A673 (cell line): ENCODE data around the gene GUCA2A. TPM values are rescaled to one million over a fixed set of nuclear protein-coding genes. Genes with fewer than 3 reads are reported as not detected.

Experiments
- BruUV-seq: library from RNA; stranded (reverse); fragments of 400-500 nt; replicated peaks from 2 replicates; lab custom pipeline; 2021; lab: Mats Ljungman, UMichigan
- CTCF ChIA-PET: fragments of 300-600 bp; sonication (Branson Sonifier 250); formaldehyde crosslinking; loops from one replicate; lab custom pipeline; 2022; ENCODE audit warnings: antibody characterized with exemption; lab: Charles Lee
- POLR2A ChIA-PET: fragments of 300-600 bp; sonication (Branson Sonifier 250); formaldehyde crosslinking; loops from one replicate; lab custom pipeline; 2022; ENCODE audit warnings: antibody characterized with exemption; ENCODE audit not compliant: low non-redundant PET; lab: Charles Lee
- DNase-seq: peaks from one replicate; pipeline ENCODE4 v3.0.0-alpha.2; 2015; ENCODE audit warnings: low spot score
- H3K27ac ChIP-seq: fragments of 200-600 bp; sonication (generic); 2 replicates; pipeline ENCODE4 v1.5.1; 2016; ENCODE audit warnings: mixed run types, low read depth, mild to moderate bottlenecking, mixed read lengths, antibody characterized with exemption, low read length; ENCODE audit not compliant: poor library complexity, severe bottlenecking
- H3K27me3 ChIP-seq: fragments of 200-600 bp; sonication (generic); replicated peaks from 2 replicates; pipeline ENCODE4 v1.6.1; 2017; ENCODE audit warnings: mixed run types, low read depth, mild to moderate bottlenecking, mixed read lengths, antibody characterized with exemption, low read length; ENCODE audit not compliant: insufficient read depth, poor library complexity
- H3K36me3 ChIP-seq: fragments of 200-600 bp; sonication (generic); 2 replicates; pipeline ENCODE4 v1.6.1; 2016; ENCODE audit warnings: mixed run types, mild to moderate bottlenecking, mixed read lengths, antibody characterized with exemption, low read length; ENCODE audit not compliant: insufficient read depth, poor library complexity, severe bottlenecking
- H3K4me1 ChIP-seq: fragments of 200-600 bp; sonication (generic); 2 replicates; pipeline ENCODE4 v1.6.1; 2017; ENCODE audit warnings: mixed run types, mild to moderate bottlenecking, mixed read lengths, antibody characterized with exemption, low read length; ENCODE audit not compliant: insufficient read depth, poor library complexity, severe bottlenecking
- H3K4me3 ChIP-seq: fragments of 200-600 bp; sonication (generic); 2 replicates; pipeline ENCODE4 v1.5.1; 2016; ENCODE audit warnings: low read depth, mixed run types, mild to moderate bottlenecking, mixed read lengths, low read length; ENCODE audit not compliant: poor library complexity, severe bottlenecking
- H3K9me3 ChIP-seq: fragments of 200-600 bp; sonication (generic); 2 replicates; pipeline ENCODE4 v1.6.1; 2016; ENCODE audit warnings: mixed run types, low read depth, mild to moderate bottlenecking, mixed read lengths, antibody characterized with exemption, low read length; ENCODE audit not compliant: poor library complexity, severe bottlenecking
- EZH2 ChIP-seq: fragments of 200-600 bp; sonication (generic); IDR thresholded peaks from 2 replicates; pipeline ENCODE4 v1.6.1; 2017; ENCODE audit warnings: borderline replicate concordance, low read depth, mild to moderate bottlenecking, mixed read lengths, antibody characterized with exemption, low read length; ENCODE audit not compliant: poor library complexity, severe bottlenecking
- intact Hi-C: fragments of 100-400 bp; cut with micrococcal nuclease; formaldehyde crosslinking; loops from one replicate; pipeline ENCODE4 v1.10.0; 2022; ENCODE audit not compliant: unreplicated experiment
- total RNA-seq: library from RNA; stranded (reverse); gene quantifications from 2 replicates; pipeline ENCODE4 v1.2.3, GENCODE V29; 2021
- TF ChIP-seq, protein P1 (sequence below): fragments of 300-800, 200-600 bp; sonication (generic); conservative IDR thresholded peaks from 2 replicates; pipeline ENCODE4 v1.5.1; 2017; ENCODE audit warnings: low read depth, mild to moderate bottlenecking, antibody characterized with exemption, low read length, moderate library complexity, mixed read lengths

GUCA2A gene
- total RNA-seq, 1 experiment from 2014 or later = not detected

DNA sequence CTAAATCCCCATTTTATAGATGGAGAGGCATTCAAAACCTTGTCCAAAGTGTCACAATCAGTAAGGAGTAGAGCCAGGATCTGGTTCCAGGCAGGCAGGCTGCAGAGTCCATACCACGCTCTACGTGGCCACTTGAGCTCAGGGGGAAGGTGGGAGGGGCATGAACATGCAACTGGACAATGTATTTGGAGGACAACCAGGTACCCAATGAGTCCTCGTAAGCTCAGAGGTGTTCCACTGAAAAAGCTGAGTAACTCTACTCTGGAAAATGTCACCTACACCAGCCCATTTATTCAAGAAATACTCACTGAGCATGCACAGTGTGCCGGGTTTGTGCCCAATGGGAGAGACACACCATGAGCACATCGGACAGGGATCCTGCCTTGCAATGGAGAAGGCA lies 22.6 kb downstream of the GUCA2A start:
- BruUV-seq = no TSS peak

DNA sequence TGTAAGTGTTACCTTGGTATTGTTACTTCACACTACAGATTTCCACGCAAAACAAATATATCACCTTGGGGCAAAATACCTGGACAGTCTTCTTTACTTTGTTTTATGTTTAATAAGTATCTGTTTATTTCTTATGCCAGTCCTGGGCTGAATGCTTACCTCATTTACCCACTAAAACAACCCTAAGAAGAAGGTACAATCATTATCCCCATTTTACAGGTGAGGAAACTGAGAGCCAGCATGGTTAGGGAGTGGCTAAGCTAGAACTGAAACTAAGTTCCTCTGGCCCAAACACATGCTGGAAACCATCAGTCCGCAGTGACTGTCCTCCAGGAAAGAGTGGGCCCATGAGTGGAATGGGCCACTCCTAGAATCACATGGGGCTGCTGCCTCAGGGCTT lies 24.4 kb downstream of the GUCA2A start:
- no peak for DNase-seq
- TF ChIP-seq EZH2 = no peak
- TF ChIP-seq, protein P1, sequence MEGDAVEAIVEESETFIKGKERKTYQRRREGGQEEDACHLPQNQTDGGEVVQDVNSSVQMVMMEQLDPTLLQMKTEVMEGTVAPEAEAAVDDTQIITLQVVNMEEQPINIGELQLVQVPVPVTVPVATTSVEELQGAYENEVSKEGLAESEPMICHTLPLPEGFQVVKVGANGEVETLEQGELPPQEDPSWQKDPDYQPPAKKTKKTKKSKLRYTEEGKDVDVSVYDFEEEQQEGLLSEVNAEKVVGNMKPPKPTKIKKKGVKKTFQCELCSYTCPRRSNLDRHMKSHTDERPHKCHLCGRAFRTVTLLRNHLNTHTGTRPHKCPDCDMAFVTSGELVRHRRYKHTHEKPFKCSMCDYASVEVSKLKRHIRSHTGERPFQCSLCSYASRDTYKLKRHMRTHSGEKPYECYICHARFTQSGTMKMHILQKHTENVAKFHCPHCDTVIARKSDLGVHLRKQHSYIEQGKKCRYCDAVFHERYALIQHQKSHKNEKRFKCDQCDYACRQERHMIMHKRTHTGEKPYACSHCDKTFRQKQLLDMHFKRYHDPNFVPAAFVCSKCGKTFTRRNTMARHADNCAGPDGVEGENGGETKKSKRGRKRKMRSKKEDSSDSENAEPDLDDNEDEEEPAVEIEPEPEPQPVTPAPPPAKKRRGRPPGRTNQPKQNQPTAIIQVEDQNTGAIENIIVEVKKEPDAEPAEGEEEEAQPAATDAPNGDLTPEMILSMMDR = no peak
- Histone ChIP-seq H3K9me3 (no peaks in the 10 kb centered on the region), H3K27me3 (no peaks in the 10 kb centered on the region), H3K36me3 (no peaks in the 10 kb centered on the region), H3K4me1 (no peaks in the 10 kb centered on the region), H3K27ac (no peak overlapping the region), H3K4me3 (no peak overlapping the region)
- CTCF ChIA-PET = no interaction called here
- POLR2A ChIA-PET = no interaction called here
- no TSS peak for BruUV-seq
- intact Hi-C loops = loop anchor here (10.0 kb wide), 1 partner anchor 565 kb away; no protein-coding TSS in a partner anchor

More for the DNA sequence above, 22.6 kb downstream of the GUCA2A start:
- intact Hi-C loops = loop anchor here (10.0 kb wide), 1 partner anchor 567 kb away; no protein-coding TSS in a partner anchor
- DNase-seq = no peak
- Histone ChIP-seq H3K27ac (no peak overlapping the region), H3K4me1 (no peaks in the 10 kb centered on the region), H3K9me3 (no peaks in the 10 kb centered on the region), H3K27me3 (no peaks in the 10 kb centered on the region), H3K4me3 (no peak overlapping the region), H3K36me3 (no peaks in the 10 kb centered on the region)
- TF ChIP-seq, protein P1 = no peak
- TF ChIP-seq EZH2 = no peak
- ChIA-PET POLR2A (no interaction called here), CTCF (no interaction called here)

DNA sequence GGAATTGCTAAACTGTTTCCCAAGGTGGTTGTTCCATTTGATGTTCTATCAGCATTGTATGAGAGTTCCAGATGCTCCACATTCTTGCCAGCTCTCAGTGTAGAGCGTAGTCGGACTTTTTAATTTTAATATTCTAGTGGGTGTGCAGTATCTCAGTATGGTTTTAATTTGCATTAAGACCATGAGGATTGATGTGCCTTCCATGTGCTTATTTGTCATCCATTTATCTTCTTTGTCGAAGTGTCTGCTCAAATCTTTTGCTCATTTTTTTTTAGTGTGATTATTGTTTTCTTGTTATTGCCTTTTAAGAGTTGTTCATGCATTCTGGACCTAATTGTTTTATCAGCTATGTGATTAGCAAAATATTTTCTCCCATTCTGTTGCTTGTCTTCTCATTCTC lies 25.1 kb downstream of the GUCA2A start:
- intact Hi-C loops = no loop called here
- H3K9me3 ChIP-seq = no peaks in the 10 kb centered on the region
- no TSS peak for BruUV-seq
- ChIA-PET POLR2A (no interaction called here), CTCF (no interaction called here)
- H3K4me1 ChIP-seq = no peaks in the 10 kb centered on the region
- TF ChIP-seq EZH2 = no peak
- TF ChIP-seq, protein P1 = no peak
- H3K27me3 ChIP-seq = no peaks in the 10 kb centered on the region
- H3K36me3 ChIP-seq = no peaks in the 10 kb centered on the region
- H3K4me3 ChIP-seq = no peak overlapping the region
- DNase-seq = no peak
- H3K27ac ChIP-seq = no peak overlapping the region
